ENCODE measurements around the gene PLEKHO2. TPM values are rescaled to one million over a fixed set of nuclear protein-coding genes. Genes with fewer than 3 reads are reported as not detected.

Gene PLEKHO2
- total and polyA plus RNA-seq, 2 of the 13 experiments (the other 11 are each of a cell fraction or from before 2014, with no cell fraction given), result 3.8 to 4.8 TPM

DNA sequence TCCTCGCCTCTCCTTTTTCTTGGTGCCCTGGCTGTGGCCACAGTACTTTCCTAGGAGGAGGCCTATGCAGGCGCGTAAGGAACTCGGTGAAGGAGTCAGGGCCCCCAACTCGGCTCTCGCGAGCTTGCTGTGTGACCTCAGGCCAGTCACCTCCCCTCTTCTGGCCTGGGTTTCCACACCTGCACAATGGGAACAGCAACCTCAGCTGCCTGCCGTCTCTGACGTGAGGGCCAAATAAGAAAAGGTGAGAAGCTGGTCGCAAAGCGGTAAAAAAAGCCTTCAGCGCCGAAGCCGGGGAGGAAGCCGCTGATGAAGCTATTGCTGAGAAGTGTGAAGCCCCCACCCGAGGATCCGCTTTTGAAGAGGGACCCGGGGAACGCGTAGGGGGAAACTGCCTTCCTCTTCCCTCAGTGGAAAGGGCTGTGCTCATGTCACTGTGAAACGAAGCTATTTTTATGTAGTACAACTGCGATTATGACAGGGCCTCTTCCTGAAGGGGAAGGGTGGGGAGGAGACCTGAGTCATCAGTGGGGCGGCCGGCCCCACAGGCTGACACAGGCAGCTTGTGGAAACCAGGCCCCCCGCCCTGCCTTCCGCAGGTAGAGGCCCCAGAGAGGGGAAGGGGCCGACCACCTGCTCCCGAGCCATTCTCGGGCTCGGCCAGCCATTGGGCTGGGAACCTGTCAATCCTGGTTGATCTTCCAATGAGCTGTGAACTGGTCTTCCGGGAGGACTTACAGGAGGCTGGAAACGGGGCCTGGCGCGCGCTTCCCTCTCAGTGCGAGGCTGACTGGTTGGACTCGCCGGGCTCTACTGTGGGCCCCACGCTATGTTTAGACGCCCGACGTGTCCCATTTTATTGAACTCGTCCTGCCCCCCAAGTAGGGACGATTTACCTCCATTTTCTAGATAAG, 52.0 kb downstream of the PLEKHO2 start (continued):
- TF ChIP-seq, protein P1, sequence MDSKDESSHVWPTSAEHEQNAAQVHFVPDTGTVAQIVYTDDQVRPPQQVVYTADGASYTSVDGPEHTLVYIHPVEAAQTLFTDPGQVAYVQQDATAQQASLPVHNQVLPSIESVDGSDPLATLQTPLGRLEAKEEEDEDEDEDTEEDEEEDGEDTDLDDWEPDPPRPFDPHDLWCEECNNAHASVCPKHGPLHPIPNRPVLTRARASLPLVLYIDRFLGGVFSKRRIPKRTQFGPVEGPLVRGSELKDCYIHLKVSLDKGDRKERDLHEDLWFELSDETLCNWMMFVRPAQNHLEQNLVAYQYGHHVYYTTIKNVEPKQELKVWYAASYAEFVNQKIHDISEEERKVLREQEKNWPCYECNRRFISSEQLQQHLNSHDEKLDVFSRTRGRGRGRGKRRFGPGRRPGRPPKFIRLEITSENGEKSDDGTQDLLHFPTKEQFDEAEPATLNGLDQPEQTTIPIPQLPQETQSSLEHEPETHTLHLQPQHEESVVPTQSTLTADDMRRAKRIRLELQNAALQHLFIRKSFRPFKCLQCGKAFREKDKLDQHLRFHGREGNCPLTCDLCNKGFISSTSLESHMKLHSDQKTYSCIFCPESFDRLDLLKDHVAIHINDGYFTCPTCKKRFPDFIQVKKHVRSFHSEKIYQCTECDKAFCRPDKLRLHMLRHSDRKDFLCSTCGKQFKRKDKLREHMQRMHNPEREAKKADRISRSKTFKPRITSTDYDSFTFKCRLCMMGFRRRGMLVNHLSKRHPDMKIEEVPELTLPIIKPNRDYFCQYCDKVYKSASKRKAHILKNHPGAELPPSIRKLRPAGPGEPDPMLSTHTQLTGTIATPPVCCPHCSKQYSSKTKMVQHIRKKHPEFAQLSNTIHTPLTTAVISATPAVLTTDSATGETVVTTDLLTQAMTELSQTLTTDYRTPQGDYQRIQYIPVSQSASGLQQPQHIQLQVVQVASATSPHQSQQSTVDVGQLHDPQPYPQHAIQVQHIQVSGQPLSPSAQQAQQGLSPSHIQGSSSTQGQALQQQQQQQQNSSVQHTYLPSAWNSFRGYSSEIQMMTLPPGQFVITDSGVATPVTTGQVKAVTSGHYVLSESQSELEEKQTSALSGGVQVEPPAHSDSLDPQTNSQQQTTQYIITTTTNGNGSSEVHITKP (CRISPR knock-in tag; IDR thresholded peaks at IDR 0.05; ENCODE audit: low read depth), result 0 out of 2 replicates have a peak, but pooled peaks have one; percentile 32
- peak; percentile 63 for TF ChIP-seq RBFOX2 (IDR thresholded peaks at IDR 0.05; ENCODE audit: low read depth, low read length)
- no peak for TF ChIP-seq ZNF251 (CRISPR knock-in tag; IDR thresholded peaks at IDR 0.05)
- TF ChIP-seq, protein P2, sequence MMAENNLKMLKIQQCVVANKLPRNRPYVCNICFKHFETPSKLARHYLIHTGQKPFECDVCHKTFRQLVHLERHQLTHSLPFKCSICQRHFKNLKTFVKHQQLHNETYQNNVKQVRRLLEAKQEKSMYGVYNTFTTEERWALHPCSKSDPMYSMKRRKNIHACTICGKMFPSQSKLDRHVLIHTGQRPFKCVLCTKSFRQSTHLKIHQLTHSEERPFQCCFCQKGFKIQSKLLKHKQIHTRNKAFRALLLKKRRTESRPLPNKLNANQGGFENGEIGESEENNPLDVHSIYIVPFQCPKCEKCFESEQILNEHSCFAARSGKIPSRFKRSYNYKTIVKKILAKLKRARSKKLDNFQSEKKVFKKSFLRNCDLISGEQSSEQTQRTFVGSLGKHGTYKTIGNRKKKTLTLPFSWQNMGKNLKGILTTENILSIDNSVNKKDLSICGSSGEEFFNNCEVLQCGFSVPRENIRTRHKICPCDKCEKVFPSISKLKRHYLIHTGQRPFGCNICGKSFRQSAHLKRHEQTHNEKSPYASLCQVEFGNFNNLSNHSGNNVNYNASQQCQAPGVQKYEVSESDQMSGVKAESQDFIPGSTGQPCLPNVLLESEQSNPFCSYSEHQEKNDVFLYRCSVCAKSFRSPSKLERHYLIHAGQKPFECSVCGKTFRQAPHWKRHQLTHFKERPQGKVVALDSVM (CRISPR knock-in tag; IDR thresholded peaks at IDR 0.05), result peak; percentile 41; the same call in 1 of the 2 replicates
- no peak for TF ChIP-seq ZSCAN21 (CRISPR knock-in tag; IDR thresholded peaks at IDR 0.05; ENCODE audit: borderline replicate concordance)
- no peak for TF ChIP-seq ZBTB20 (CRISPR knock-in tag; IDR thresholded peaks at IDR 0.05; ENCODE audit: borderline replicate concordance, low read depth)
- TF ChIP-seq NFIB (CRISPR knock-in tag; IDR thresholded peaks at IDR 0.05; ENCODE audit: borderline replicate concordance), result no peak
- TF ChIP-seq, protein P3, sequence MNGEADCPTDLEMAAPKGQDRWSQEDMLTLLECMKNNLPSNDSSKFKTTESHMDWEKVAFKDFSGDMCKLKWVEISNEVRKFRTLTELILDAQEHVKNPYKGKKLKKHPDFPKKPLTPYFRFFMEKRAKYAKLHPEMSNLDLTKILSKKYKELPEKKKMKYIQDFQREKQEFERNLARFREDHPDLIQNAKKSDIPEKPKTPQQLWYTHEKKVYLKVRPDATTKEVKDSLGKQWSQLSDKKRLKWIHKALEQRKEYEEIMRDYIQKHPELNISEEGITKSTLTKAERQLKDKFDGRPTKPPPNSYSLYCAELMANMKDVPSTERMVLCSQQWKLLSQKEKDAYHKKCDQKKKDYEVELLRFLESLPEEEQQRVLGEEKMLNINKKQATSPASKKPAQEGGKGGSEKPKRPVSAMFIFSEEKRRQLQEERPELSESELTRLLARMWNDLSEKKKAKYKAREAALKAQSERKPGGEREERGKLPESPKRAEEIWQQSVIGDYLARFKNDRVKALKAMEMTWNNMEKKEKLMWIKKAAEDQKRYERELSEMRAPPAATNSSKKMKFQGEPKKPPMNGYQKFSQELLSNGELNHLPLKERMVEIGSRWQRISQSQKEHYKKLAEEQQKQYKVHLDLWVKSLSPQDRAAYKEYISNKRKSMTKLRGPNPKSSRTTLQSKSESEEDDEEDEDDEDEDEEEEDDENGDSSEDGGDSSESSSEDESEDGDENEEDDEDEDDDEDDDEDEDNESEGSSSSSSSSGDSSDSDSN (CRISPR knock-in tag; IDR thresholded peaks at IDR 0.05), result 0 out of 2 replicates have a peak, but pooled peaks have one; percentile 2
- TF ChIP-seq, protein P4, sequence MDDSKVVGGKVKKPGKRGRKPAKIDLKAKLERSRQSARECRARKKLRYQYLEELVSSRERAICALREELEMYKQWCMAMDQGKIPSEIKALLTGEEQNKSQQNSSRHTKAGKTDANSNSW (CRISPR knock-in tag; IDR thresholded peaks at IDR 0.05; ENCODE audit: borderline replicate concordance), result no peak
- peak; percentile 32; the same call in 1 of the 2 replicates for TF ChIP-seq ZNF788 (CRISPR knock-in tag; IDR thresholded peaks at IDR 0.05; ENCODE audit: borderline replicate concordance)
- TF ChIP-seq KAT8 (CRISPR knock-in tag; IDR thresholded peaks at IDR 0.05), result peak; percentile 78
- TF ChIP-seq ZEB1 (IDR thresholded peaks at IDR 0.05; ENCODE audit: insufficient replicate concordance, low read depth), result peak; percentile 37
- TF ChIP-seq REPIN1 (CRISPR knock-in tag; IDR thresholded peaks at IDR 0.05; ENCODE audit: borderline replicate concordance, low read depth), result no peak
- TF ChIP-seq, protein P5, sequence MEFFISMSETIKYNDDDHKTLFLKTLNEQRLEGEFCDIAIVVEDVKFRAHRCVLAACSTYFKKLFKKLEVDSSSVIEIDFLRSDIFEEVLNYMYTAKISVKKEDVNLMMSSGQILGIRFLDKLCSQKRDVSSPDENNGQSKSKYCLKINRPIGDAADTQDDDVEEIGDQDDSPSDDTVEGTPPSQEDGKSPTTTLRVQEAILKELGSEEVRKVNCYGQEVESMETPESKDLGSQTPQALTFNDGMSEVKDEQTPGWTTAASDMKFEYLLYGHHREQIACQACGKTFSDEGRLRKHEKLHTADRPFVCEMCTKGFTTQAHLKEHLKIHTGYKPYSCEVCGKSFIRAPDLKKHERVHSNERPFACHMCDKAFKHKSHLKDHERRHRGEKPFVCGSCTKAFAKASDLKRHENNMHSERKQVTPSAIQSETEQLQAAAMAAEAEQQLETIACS (CRISPR knock-in tag; IDR thresholded peaks at IDR 0.05), result no peak
- peak; percentile 48; the same call in 1 of the 2 replicates for TF ChIP-seq FOXC1 (CRISPR knock-in tag; IDR thresholded peaks at IDR 0.05; ENCODE audit: borderline replicate concordance)
- no peak for TF ChIP-seq TEAD2 (CRISPR knock-in tag; IDR thresholded peaks at IDR 0.05)
- peak; percentile 81 for TF ChIP-seq GABPB1 (CRISPR knock-in tag; IDR thresholded peaks at IDR 0.05)
- TF ChIP-seq SALL2 (CRISPR knock-in tag; IDR thresholded peaks at IDR 0.05), result no peak
